GM19193 (cell line): Measurements from ENCODE around the gene SCML2.

Source experiments
- POLR2A ChIP-seq: IDR thresholded peaks from 4 replicates; pipeline ENCODE4 v1.6.1; 2011; ENCODE audit not compliant: insufficient read depth, insufficient read length; ENCODE audit errors: extremely low read depth

The SCML2 gene

GRCh38 chrX:18354369-18355223, at the start of gene SCML2:
TSS of gene SCML2 (minus strand) at chrX:18354688. CDS start at chrX:18334071, 20,617 bp downstream.
- no peak for TF ChIP-seq POLR2A

DNA sequence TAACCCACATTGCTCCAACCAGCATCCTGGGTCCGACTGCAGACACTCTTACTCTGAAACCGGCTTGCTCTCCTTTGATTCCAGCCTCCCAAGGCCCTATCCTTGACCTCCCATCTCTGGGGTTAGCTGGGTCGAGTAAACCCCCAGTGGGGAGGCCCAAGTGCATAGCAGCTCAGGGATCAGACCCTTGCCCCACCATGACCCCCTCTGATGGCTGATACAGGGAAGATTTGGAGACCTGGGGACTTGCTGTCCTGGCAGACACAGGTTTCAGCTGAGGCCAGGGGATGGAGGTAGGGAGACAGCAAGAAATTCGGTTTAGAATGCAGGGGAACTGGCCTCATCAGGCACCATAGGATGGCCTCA, 47.3 kb upstream of the SCML2 start:
- no peak for TF ChIP-seq POLR2A

GRCh38 chrX:18394477-18394876, 40.0 kb upstream of the SCML2 start:
- no peak for TF ChIP-seq POLR2A

DNA sequence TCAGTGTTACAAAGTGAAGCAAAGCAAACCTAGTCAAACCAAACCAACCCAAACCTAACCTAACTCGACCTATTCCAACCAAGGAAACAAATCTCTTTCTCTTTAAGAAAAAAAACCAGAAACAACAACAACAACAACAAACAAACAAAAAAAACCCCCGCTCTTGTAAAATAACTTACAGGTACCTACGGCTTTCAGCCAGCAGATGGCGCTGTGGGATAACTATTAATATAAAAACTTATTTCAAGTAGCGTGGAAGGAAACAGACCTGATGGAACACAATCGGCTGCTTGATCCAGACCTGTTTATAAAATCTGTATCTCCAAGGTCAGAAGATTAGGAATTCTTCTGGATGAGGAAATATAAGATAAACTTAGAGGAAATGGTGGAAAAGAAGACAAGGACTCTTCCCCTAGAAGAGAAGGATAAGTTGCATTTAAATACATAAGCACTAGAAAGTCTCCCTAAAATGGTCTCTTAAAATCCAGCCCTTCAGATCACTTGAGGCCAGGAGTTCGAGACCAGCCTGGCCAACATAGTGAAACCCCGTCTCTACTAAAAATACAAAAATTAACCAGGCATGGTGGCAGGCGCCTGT, 36.6 kb upstream of the SCML2 start:
- TF ChIP-seq POLR2A = no peak

- no peak for TF ChIP-seq POLR2A
Measured at GRCh38 chrX:18389966-18390365, 35.5 kb upstream of the SCML2 start.

DNA sequence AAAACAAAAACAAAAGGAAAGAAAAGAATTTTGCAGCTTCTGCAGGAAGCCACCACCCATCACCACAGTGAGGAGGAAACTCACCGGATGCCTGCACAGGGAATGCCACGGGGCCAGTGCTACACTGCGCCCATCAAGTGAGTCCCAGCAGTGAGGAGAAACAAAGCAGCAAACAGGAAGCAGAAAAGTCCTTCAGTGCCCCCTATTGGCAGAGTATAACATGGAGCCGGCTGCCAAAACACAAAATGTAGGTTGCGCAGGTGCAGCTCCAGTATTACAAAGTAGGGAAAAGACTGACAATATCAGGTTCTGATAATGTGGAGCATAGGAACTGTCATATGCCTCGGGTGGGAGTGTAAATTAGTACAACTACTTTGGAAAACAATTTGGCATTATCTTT, 23.3 kb upstream of the SCML2 start:
- no peak for TF ChIP-seq POLR2A

- TF ChIP-seq POLR2A = no peak
Measured at GRCh38 chrX:18368402-18368801, 13.9 kb upstream of the SCML2 start.

DNA sequence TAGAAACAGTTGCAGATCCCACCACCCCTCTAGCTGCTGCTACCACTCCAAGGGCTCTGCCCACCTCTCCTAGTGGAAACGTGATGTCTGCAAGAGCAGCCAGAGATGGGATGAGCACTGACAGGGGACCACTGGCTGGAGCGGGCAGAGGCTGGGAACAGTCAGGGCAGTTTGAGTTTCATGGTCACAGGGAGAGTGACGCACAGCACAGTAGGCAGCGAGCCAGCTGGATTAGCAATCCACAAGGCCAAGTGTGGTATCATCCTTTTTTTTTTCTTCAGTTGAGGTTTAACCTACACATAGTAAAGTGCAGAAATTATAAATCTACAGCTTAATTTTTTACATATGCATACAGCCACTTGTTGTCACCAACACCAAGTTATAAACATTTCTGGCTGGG, 6.4 kb upstream of the SCML2 start:
- TF ChIP-seq POLR2A = no peak

GRCh38 chrX:18353931-18354368, 538 bp downstream of the SCML2 start:
- TF ChIP-seq POLR2A = no peak

DNA sequence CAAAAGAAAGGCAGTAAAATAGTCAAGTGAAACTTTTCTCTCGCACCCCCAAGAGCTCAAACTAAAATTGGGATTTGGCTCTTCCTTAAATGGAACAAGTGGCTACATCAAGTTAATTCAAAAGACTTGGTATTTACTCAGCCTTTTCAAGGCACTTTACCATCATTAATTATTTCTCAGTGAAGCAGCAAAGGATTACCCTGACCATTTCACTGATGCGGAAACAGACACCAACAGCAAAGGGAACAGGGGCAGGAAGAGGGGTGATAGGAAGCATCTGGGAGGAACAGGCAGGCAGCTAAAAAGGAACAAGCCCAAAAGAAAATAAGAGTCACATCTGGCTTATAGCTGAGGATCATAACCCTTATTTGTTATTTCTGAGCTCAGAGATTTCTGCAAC, 2.7 kb downstream of the SCML2 start:
- no peak for TF ChIP-seq POLR2A

DNA sequence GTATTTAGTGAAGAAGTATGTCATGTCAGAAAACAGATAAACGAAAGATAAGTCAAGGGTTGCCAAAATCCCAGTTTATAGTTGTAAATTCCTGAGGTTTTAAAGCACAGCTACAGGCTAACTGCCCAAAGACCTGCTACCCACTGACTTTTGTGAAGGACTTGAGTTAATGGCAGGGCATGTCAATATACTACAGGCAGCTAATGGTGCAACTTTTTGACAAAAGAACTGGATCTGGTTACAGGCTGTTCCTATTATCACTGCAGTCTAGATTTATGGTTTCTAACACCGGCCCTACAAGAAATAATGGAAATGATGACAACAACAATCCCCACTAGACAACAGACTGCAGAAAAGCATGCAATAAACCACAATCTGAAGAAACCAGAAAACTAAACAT, 6.4 kb downstream of the SCML2 start:
- TF ChIP-seq POLR2A = no peak

- no peak for TF ChIP-seq POLR2A
Measured at GRCh38 chrX:18309401-18309800, 45.1 kb downstream of the SCML2 start.

GRCh38 chrX:18297251-18297650, 57.2 kb downstream of the SCML2 start:
- TF ChIP-seq POLR2A = no peak

GRCh38 chrX:18294893-18295292, 59.6 kb downstream of the SCML2 start:
- no peak for TF ChIP-seq POLR2A

GRCh38 chrX:18291006-18291545, 63.4 kb downstream of the SCML2 start:
- TF ChIP-seq POLR2A = no peak

DNA sequence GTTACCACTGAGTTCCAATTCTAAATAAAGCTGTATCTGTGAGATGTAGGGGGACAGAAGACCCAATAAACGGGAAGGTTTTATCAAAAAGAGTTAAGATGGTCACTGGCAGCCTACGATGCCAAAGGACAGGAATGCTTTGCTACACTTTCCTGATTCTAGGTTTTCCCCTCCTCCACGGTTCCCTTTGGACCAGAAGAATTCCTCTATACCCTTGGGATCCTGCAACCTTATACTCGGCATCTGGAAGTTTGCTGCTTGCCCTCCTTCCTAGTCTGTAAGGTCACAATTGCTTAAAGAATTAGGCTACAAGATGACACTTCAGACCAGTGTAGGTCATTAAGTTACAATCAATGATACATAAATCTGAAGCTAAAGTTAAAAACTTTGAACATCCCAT, 64.3 kb downstream of the SCML2 start:
- TF ChIP-seq POLR2A = no peak
